HEK293T (cell line): ENCODE results near the gene ALDH8A1.

Experiments used
- CTCF ChIA-PET: fragments of 350-600 bp; formaldehyde crosslinking; extraction: SDS; loops from one replicate; lab custom pipeline; 2021; ENCODE audit warnings: antibody characterized with exemption, inconsistent platforms; lab: Yijun Ruan, JAX
- POLR2A ChIA-PET: fragments of 350-600 bp; formaldehyde crosslinking; extraction: SDS; loops from one replicate; lab custom pipeline; 2020; ENCODE audit warnings: antibody characterized with exemption, inconsistent platforms; lab: Yijun Ruan, JAX
- DNase-seq: peaks from one replicate; pipeline ENCODE4 v3.0.0; 2012; ENCODE audit warnings: mixed read lengths; ENCODE audit errors: extremely low spot score
- ARNT ChIP-seq: fragments of 450-650 bp; IDR thresholded peaks from 2 replicates; pipeline ENCODE4 v1.6.1; 2017; ENCODE audit warnings: mild to moderate bottlenecking
- BHLHE40 ChIP-seq: fragments of 450-650 bp; IDR thresholded peaks from 2 replicates; pipeline ENCODE4 v1.6.1; 2016; ENCODE audit warnings: mild to moderate bottlenecking, moderate library complexity, borderline replicate concordance
- CTBP1 ChIP-seq: fragments of 450-650 bp; IDR thresholded peaks from 2 replicates; pipeline ENCODE4 v1.6.1; 2016; ENCODE audit warnings: borderline replicate concordance
- ELF4 ChIP-seq: fragments of 450-650 bp; IDR thresholded peaks from 2 replicates; pipeline ENCODE4 v1.6.1; 2017; ENCODE audit warnings: antibody characterized with exemption
- FOXA1 ChIP-seq: fragments of 450-650 bp; IDR thresholded peaks from 2 replicates; pipeline ENCODE4 v1.6.1; 2016; ENCODE audit warnings: mild to moderate bottlenecking
- FOXK2 ChIP-seq: fragments of 450-650 bp; IDR thresholded peaks from 2 replicates; pipeline ENCODE4 v1.6.1; 2016; ENCODE audit warnings: mild to moderate bottlenecking
- FOXM1 ChIP-seq: fragments of 450-650 bp; IDR thresholded peaks from 2 replicates; pipeline ENCODE4 v1.6.1; 2017; ENCODE audit warnings: mild to moderate bottlenecking, borderline replicate concordance
- HDGF ChIP-seq: fragments of 450-650 bp; IDR thresholded peaks from 2 replicates; pipeline ENCODE4 v1.6.1; 2017; ENCODE audit warnings: antibody characterized with exemption, borderline replicate concordance
- L3MBTL2 ChIP-seq: fragments of 450-650 bp; conservative IDR thresholded peaks from 2 replicates; pipeline ENCODE4 v1.6.1; 2016; ENCODE audit warnings: mild to moderate bottlenecking
- LEF1 ChIP-seq: fragments of 450-650 bp; IDR thresholded peaks from 2 replicates; pipeline ENCODE4 v1.6.1; 2017; ENCODE audit warnings: mild to moderate bottlenecking, borderline replicate concordance
- NFRKB ChIP-seq: fragments of 450-650 bp; IDR thresholded peaks from 2 replicates; pipeline ENCODE4 v1.6.1; 2016; ENCODE audit warnings: mild to moderate bottlenecking, moderate library complexity
- SP1 ChIP-seq: fragments of 450-650 bp; IDR thresholded peaks from 2 replicates; pipeline ENCODE4 v1.6.1; 2017
- SUZ12 ChIP-seq: fragments of 450-650 bp; IDR thresholded peaks from 2 replicates; pipeline ENCODE4 v1.6.1; 2016; ENCODE audit warnings: mild to moderate bottlenecking
- TARDBP ChIP-seq: fragments of 450-650 bp; IDR thresholded peaks from 2 replicates; pipeline ENCODE4 v1.6.1; 2016
- ZNF384 ChIP-seq: fragments of 450-650 bp; IDR thresholded peaks from 2 replicates; pipeline ENCODE4 v1.6.1; 2016
- TF ChIP-seq, protein P1 (sequence below): fragments of 450-650 bp; IDR thresholded peaks from 2 replicates; pipeline ENCODE4 v1.6.1; 2016

Gene ALDH8A1

DNA sequence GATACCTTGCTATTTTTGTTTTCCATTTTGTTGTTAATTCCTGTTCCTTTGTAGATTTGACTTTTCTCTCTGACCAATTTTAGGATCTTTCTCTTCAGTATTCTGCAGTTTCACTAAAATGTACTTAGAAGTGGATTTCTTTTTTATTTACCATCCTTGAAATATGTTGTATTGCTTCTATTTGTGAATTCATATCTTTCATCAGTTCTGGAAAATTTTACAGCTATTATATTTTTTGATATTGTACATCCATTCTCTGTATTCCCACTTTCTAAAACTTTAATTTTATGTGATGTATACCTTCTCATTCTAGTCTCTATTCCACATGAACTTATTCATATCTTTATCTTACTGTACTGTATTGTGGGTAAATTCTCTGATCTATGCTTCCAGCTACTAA, 9.7 kb upstream of the ALDH8A1 start:
- POLR2A ChIA-PET: no interaction called here
- DNase-seq: no peak
- CTCF ChIA-PET: no interaction called here
- TF ChIP-seq ARNT: no peak
- TF ChIP-seq BHLHE40: no peak
- no peak for TF ChIP-seq HDGF
- no peak for TF ChIP-seq TARDBP
- TF ChIP-seq ZNF384: no peak
- no peak for TF ChIP-seq SUZ12
- TF ChIP-seq L3MBTL2: no peak
- TF ChIP-seq FOXA1: no peak
- TF ChIP-seq ELF4: no peak
- no peak for TF ChIP-seq LEF1
- TF ChIP-seq NFRKB: no peak

DNA sequence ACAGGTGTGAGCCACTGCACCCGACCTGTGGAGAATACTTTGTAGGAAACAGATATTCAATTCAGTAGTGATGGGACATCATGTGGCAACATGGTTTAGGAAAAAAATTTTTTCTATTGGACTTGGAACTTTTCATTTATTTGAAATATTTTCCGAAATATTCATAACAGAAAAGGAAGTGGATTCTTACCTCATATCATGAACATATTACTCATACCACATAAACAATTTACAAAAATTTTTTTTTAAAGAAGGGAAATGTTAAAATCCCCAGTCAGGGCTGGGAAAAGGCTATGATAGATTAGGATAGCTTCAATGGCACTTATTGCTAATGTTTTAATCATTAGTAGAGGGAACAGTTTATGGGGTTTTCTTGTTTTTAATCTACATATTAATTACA, 6.8 kb upstream of the ALDH8A1 start:
- ChIA-PET POLR2A (no interaction called here), CTCF (interaction anchor here (0.8 kb wide), 1 partner anchor 46 kb away, joined by 3 read pairs; no protein-coding TSS in a partner anchor)
- DNase-seq: no peak
- TF ChIP-seq FOXK2: no peak
- no peak for TF ChIP-seq BHLHE40
- TF ChIP-seq FOXM1: no peak
- TF ChIP-seq NFRKB: no peak

DNA sequence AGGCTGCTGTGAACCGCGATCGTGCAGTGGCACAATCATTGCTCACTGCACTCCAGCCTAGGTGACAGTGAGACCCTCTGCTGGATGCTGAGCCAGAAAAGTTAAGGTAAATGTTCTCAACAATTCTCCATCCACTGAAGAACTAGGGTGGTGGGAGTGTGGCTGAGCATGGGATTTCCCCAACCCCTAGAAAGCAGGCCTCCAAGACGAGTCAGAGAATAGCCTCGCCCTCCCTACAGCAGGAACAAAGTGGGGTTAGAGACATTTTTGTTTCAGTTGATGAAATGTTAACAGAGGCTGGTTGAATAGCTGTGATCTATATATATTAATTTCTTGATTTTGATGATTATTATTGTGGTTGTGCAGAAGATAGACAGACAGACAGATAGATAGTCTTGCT, 6.1 kb upstream of the ALDH8A1 start:
- CTCF ChIA-PET: interaction anchor here (0.8 kb wide), 1 partner anchor 46 kb away, joined by 3 read pairs; no protein-coding TSS in a partner anchor
- POLR2A ChIA-PET: interaction anchor here (0.5 kb wide), 1 partner anchor 363 kb away, joined by 3 read pairs; no protein-coding TSS in a partner anchor
- TF ChIP-seq FOXM1 (no peak), ELF4 (no peak), FOXK2 (no peak), ZNF384 (no peak), BHLHE40 (no peak), TARDBP (no peak), LEF1 (no peak), CTBP1 (no peak), HDGF (no peak), ARNT (no peak), NFRKB (no peak)
- no peak for DNase-seq

DNA sequence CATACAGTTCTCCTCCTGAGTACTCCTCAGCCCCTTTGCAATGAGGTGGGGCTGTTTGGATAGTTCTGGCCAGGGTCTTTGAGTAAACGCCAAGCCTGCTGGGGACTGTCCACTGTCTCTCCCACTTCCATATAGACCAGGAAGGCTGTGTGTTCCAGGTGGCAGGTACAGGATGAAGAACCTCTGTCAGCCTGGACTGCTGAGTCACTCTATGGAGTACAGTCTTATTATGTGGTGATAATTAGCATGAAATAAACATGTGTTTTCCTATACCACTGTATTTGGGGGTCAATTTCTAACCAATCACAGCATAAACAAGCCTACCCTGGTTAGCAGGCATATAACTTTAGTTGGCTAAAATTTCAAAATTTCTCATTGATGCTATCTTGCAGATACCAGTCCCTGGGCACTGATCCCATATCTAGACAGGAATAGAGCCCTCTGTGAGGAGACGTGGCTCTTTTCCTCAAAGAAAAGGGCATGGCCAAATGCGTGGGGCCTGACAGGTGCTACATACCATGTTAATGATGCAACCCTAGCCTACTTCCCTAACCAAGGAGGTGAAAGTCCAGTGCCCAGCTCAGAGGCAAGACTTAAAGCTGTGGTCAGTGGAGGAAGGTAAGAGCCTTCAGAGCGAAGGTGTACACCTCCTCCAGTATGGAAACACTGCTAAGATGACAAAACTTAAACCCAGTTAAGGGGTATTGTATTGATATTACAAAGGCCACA, 4.5 kb upstream of the ALDH8A1 start:
- no peak for TF ChIP-seq ZNF384
- no peak for TF ChIP-seq FOXK2
- no peak for TF ChIP-seq SP1
- TF ChIP-seq ARNT: no peak
- no peak for TF ChIP-seq SUZ12
- no peak for TF ChIP-seq L3MBTL2
- TF ChIP-seq FOXA1: no peak
- no peak for TF ChIP-seq TARDBP
- no peak for TF ChIP-seq BHLHE40
- TF ChIP-seq LEF1: no peak
- TF ChIP-seq NFRKB: no peak
- TF ChIP-seq FOXM1: no peak
- no peak for TF ChIP-seq ELF4
- no peak for TF ChIP-seq CTBP1
- POLR2A ChIA-PET: no interaction called here
- DNase-seq: no peak
- CTCF ChIA-PET: no interaction called here

DNA sequence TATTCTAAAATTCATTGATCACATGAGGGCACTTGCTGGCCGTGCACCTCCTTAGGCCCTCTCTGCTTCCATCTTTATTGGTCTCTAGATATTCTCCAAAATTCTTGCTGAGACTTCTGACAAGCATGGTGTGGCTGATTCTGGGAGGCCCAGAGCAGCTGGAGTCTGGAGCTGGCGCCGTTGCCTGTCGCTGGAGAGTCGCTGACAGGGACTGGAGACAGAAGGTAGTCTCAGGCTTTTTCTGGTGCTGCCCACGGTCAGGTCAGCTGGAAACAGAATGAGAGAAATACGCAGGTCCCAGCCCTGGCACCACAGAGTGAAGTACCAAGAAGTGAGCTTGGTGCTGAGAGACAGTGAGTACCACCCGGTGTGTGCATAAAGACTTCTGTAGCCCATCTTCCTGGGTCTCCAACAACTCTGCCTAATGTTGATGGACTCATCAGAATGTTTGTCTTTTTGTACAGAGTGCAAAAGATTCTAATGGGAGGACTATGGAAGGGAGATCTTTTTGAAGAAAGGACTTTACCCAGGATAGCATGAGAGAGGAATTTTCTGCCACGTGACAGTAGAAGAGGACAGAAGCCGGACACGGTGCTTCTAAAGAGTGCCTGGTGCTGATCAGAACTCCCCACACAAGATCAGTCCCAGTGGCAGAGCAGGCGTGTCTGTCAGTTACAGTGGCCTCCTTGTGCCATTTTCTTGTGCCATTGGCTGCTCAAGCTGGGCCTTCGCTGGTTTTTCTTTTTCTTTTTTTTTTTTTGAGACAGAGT, 1.8 kb upstream of the ALDH8A1 start:
- no peak for DNase-seq
- CTCF ChIA-PET: interaction anchor here (0.6 kb wide), 1 partner anchor 13 kb away, joined by 5 read pairs; no protein-coding TSS in a partner anchor
- TF ChIP-seq FOXK2 (no peak), FOXA1 (no peak)
- POLR2A ChIA-PET: no interaction called here

DNA sequence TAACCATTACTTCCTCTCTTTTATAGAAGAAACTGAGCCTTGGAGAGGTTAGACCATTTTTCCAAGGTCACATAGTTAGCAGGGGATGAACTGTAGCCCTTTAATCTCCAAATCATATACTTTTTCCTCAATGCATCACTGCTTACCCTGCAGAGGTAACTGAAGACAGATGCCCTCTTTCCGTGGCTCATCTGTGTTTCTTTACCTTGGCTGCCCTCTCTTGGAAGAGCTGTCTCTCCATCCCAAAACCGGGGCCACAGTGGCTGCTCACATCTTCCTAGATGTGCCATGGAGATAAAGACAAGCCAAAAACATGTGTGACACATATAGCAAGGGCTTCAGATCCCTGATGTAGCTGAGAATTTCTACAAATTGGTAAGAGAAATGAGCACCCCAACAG, 581 bp upstream of the ALDH8A1 start:
- ChIA-PET POLR2A (no interaction called here), CTCF (interaction anchor here (1.6 kb wide), 1 partner anchor 10 kb away, joined by 5 read pairs; no protein-coding TSS in a partner anchor)
- TF ChIP-seq FOXA1: no peak
- TF ChIP-seq CTBP1: no peak
- no peak for TF ChIP-seq SUZ12
- TF ChIP-seq, protein P1, sequence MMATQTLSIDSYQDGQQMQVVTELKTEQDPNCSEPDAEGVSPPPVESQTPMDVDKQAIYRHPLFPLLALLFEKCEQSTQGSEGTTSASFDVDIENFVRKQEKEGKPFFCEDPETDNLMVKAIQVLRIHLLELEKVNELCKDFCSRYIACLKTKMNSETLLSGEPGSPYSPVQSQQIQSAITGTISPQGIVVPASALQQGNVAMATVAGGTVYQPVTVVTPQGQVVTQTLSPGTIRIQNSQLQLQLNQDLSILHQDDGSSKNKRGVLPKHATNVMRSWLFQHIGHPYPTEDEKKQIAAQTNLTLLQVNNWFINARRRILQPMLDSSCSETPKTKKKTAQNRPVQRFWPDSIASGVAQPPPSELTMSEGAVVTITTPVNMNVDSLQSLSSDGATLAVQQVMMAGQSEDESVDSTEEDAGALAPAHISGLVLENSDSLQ: no peak
- no peak for TF ChIP-seq ZNF384
- no peak for TF ChIP-seq NFRKB
- no peak for TF ChIP-seq FOXK2

DNA sequence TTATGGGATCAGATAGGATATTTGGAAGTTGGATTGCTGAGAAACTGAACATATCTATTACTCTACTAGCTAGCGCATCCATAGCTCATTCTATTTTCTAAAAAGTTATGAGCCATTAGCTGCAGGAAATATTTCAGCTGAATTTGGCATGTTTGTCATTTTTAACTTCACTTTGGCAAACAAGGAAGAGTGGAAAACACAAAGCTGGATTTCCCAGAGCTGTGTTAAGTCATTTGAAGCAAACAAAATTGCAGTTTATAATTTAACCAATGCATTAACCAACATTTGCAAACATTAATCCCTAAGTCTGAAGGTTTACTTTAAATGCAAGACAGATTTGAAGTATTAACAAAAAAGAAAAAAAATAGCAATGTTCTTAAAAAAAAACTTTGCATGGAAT, 1.2 kb downstream of the ALDH8A1 start:
- POLR2A ChIA-PET: no interaction called here
- CTCF ChIA-PET: no interaction called here
- DNase-seq: no peak

More for the DNA sequence above, 581 bp upstream of the ALDH8A1 start:
- no peak for DNase-seq

More for the DNA sequence above, 1.2 kb downstream of the ALDH8A1 start:
- TF ChIP-seq L3MBTL2: no peak
- TF ChIP-seq FOXM1: no peak
- no peak for TF ChIP-seq FOXA1
- no peak for TF ChIP-seq BHLHE40
- no peak for TF ChIP-seq FOXK2
- TF ChIP-seq SP1: no peak
- no peak for TF ChIP-seq TARDBP
- TF ChIP-seq HDGF: no peak
- no peak for TF ChIP-seq NFRKB
- TF ChIP-seq SUZ12: no peak
- no peak for TF ChIP-seq ARNT
- TF ChIP-seq CTBP1: no peak
- TF ChIP-seq, protein P1: no peak
- no peak for TF ChIP-seq ZNF384
- TF ChIP-seq ELF4: no peak
- no peak for TF ChIP-seq LEF1
